ENCODE results near the gene SDK1. TPM values are rescaled to one million over a fixed set of nuclear protein-coding genes. Genes with fewer than 3 reads are reported as not detected.

SDK1 gene
- total and polyA plus RNA-seq, 2 of the 8 experiments (the other 6 are each of a cell fraction or from before 2014, with no cell fraction given), result 3.3 to 7.2 TPM

DNA sequence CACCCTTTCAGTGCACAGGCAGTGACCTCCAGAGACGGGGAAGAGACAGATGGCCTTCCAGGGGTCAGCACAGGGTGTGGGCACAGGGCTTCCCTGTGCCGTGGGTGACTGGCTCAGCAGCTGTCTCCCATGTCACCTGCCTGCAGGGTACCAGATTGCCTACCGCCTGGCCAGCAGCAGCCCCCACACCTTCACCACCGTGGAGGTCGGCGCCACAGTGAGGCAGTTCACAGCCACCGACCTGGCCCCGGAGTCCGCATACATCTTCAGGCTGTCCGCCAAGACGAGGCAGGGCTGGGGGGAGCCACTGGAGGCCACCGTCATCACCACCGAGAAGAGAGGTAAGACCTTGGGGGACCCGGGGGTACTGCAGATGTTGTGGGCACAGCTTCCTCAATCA lies 844.5 kb downstream of the SDK1 start:
- no peaks in the 10 kb centered on the region for H3K23me2 ChIP-seq (ENCODE audit: low read depth, low read length)
- no peak overlapping the region for H2AFZ ChIP-seq (ENCODE audit: low read length)
- no peak overlapping the region for H3K9ac ChIP-seq (replicated peaks in 1 of 4; ENCODE audit: extremely low read depth in 1 of 4, low read depth in 3 of 4, low read length in 3 of 4)
- H3K4me1 ChIP-seq (replicated peaks in 1 of 4; ENCODE audit: control insufficient read depth in 3 of 4, insufficient read depth in 4 of 4, low read length in 3 of 4), result peaks cover 0 to 28% (median 17%) of the 10 kb centered on the region in 4 experiments; a peak in 6 of 7 replicates
- ChIA-PET POLR2A (ENCODE audit: partially characterized antibody) (no interaction called here), CTCF (ENCODE audit: partially characterized antibody) (interaction anchor here (0.9 to 2.4 kb wide), 7 partner anchors 8 to 23 kb away, joined by 3 to 10 read pairs (median 5); no protein-coding TSS in a partner anchor)
- H4K20me1 ChIP-seq (replicated peaks in 1 of 2; ENCODE audit: control insufficient read depth in 1 of 2, insufficient read depth in 2 of 2, low read length in 2 of 2), result no peaks in the 10 kb centered on the region
- H3K9me3 ChIP-seq (ENCODE audit: insufficient read depth in 2 of 2, low read depth in 1 of 2, low read length in 1 of 2), result no peaks in the 10 kb centered on the region
- DNase-seq (ENCODE audit: low read depth in 1 of 2, low spot score in 2 of 2) (no peak), FAIRE-seq (no peak)
- no peak overlapping the region for H3K4me3 ChIP-seq (ENCODE audit: extremely low read depth in 1 of 4, insufficient read depth in 2 of 4, low read depth in 3 of 4, low read length in 4 of 4)
- H2AK5ac ChIP-seq (ENCODE audit: low read depth, low read length), result no peak overlapping the region
- no peak overlapping the region for H2BK12ac ChIP-seq (ENCODE audit: low read depth, low read length)
- no peak overlapping the region for H2BK20ac ChIP-seq (ENCODE audit: low read length)
- no peaks in the 10 kb centered on the region for H3K27me3 ChIP-seq (replicated peaks in 1 of 4; ENCODE audit: control insufficient read depth in 3 of 4, extremely low read depth in 1 of 4, insufficient read depth in 3 of 4, low read length in 3 of 4)
- no peak overlapping the region for H3K14ac ChIP-seq (ENCODE audit: insufficient read length)
- no peak overlapping the region for H3K4me2 ChIP-seq (ENCODE audit: insufficient read depth in 1 of 2, low read depth in 2 of 2, low read length in 2 of 2)
- H3K79me1 ChIP-seq (ENCODE audit: low read depth, low read length), result no peaks in the 10 kb centered on the region
- H3K27ac ChIP-seq (ENCODE audit: low read depth, low read length), result no peak overlapping the region
- H3K18ac ChIP-seq (ENCODE audit: extremely low read depth, low read length), result no peak overlapping the region
- H3K79me2 ChIP-seq (ENCODE audit: control insufficient read depth in 1 of 2, insufficient read depth in 2 of 2, low read length in 2 of 2), result no peaks in the 10 kb centered on the region
- H4K8ac ChIP-seq (ENCODE audit: extremely low read depth, insufficient read depth, low read length), result no peak overlapping the region
- no peak overlapping the region for H2BK120ac ChIP-seq (replicated peaks; ENCODE audit: low read depth, low read length)
- no peak overlapping the region for H3K23ac ChIP-seq (ENCODE audit: insufficient read length)
- H2BK5ac ChIP-seq (ENCODE audit: low read depth, low read length), result no peak overlapping the region
- no peaks in the 10 kb centered on the region for H3K36me3 ChIP-seq (ENCODE audit: control insufficient read depth in 2 of 4, insufficient read depth in 4 of 4, low read length in 3 of 4)
- peak overlapping the region; percentile 20 for H4K91ac ChIP-seq (replicated peaks; ENCODE audit: insufficient read length, low read length)
- H2BK15ac ChIP-seq (ENCODE audit: low read length), result no peak overlapping the region
- H4K5ac ChIP-seq (ENCODE audit: insufficient read length, low read depth, low read length), result no peak overlapping the region
- no peak overlapping the region for H3K56ac ChIP-seq (replicated peaks; ENCODE audit: insufficient read length, low read depth, low read length)
- H3K4ac ChIP-seq (replicated peaks; ENCODE audit: insufficient read length, low read depth, low read length), result no peak overlapping the region
- WGBS, 2 experiments (ENCODE audit: extremely low coverage in 1 of 2, insufficient coverage in 1 of 2, insufficient read length in 1 of 2, insufficient replicate concordance in 2 of 2, low coverage in 1 of 2, low lambda C conversion rate in 2 of 2, missing lambda C conversion rate in 1 of 2), result 89% methylated on average over 14 of the region's 14 CpGs; no CpG with 5 or more reads in 1 of the 2 experiments
- TF ChIP-seq FOSL1 (IDR thresholded peaks at IDR 0.05; ENCODE audit: insufficient read depth, low read depth, low read length) (no peak), CTBP2 (IDR thresholded peaks at IDR 0.05; ENCODE audit: borderline replicate concordance, insufficient read depth, insufficient read length, low read length) (no peak), EZH2 (IDR thresholded peaks at IDR 0.05; ENCODE audit: low read depth, low read length, severe bottlenecking) (no peak), JUND (IDR thresholded peaks at IDR 0.05; ENCODE audit: low read length) (no peak)
- TF ChIP-seq, protein P1, sequence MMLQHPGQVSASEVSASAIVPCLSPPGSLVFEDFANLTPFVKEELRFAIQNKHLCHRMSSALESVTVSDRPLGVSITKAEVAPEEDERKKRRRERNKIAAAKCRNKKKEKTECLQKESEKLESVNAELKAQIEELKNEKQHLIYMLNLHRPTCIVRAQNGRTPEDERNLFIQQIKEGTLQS (IDR thresholded peaks at IDR 0.05; ENCODE audit: insufficient read depth, low read depth, low read length), result no peak
